SH-SY5Y (cell line): ENCODE measurements around the gene CHRM2.

Source experiments
- GATA2 ChIP-seq: IDR thresholded peaks from 2 replicates; pipeline ENCODE4 v1.6.1; 2011; ENCODE audit warnings: mild to moderate bottlenecking, low read depth, low read length
- GATA3 ChIP-seq: IDR thresholded peaks from 2 replicates; pipeline ENCODE4 v1.6.1; 2011; ENCODE audit warnings: low read depth, mild to moderate bottlenecking, low read length, moderate library complexity

DNA sequence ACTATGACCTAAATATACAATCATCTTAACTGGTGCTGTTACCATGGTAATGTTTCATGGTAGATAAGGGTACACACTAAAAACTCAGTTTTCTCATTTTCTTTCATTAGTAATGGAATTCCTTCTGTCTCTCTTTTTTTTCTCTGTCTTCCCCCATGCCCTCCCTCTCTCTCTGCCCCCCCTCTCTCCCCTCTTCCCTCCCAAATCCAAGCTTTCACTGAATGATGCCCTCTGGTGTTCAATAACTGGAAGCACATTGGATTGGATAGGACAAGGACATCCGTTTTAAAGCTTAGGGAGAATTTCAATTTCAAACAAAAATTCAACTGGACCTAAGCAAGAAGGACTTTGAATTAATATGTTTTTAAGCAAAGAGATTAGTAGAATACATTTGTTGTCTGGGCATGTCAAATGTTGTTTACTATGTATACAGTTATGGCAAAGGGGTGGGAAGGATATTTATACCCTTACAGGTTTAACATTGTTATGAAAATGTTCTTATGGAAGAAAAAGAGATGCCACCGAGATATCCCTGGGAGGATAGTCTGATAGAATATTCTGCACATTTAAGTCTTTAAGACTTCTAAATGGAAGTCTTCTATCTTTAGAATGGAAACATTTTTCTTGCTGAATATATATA, 6.1 kb downstream of the CHRM2 start:
- no peak for TF ChIP-seq GATA3
- no peak for TF ChIP-seq GATA2
